C4-2B (cell line): ENCODE measurements around the gene RNU1-4.
"Not testable (repeated sequence)": the region's sequence is repeated elsewhere in the genome, so short reads cannot be mapped to it uniquely, and the experiment has no call there.

Experiments
- ZFX ChIP-seq: fragments of 450-650 bp; IDR thresholded peaks from 2 replicates; pipeline ENCODE4 v1.6.1; 2017
- TF ChIP-seq, protein P1 (sequence below): fragments of 450-650 bp; conservative IDR thresholded peaks from 2 replicates; pipeline ENCODE4 v1.5.1; 2017; ENCODE audit warnings: mild to moderate bottlenecking

DNA sequence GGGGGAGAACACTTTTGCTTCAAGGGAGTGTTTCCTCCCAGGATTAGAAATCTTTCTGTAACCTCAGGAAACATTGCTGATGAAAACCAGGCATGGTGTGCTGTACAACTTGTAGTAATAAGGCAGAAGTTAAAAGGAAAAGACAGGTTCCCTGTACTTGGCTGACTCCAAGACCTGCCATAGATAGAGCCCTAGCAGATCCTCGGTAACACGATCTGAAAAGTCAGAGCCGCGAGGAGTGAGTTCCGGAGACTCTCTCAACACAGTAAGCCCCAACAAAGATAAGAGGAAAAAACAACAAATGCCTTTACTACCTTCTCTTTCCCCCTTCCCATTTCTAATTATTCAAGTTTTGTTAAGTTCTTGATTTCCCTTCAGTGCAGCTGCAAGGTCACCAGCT lies 7.3 kb downstream of the RNU1-4 start:
- TF ChIP-seq, protein P1, sequence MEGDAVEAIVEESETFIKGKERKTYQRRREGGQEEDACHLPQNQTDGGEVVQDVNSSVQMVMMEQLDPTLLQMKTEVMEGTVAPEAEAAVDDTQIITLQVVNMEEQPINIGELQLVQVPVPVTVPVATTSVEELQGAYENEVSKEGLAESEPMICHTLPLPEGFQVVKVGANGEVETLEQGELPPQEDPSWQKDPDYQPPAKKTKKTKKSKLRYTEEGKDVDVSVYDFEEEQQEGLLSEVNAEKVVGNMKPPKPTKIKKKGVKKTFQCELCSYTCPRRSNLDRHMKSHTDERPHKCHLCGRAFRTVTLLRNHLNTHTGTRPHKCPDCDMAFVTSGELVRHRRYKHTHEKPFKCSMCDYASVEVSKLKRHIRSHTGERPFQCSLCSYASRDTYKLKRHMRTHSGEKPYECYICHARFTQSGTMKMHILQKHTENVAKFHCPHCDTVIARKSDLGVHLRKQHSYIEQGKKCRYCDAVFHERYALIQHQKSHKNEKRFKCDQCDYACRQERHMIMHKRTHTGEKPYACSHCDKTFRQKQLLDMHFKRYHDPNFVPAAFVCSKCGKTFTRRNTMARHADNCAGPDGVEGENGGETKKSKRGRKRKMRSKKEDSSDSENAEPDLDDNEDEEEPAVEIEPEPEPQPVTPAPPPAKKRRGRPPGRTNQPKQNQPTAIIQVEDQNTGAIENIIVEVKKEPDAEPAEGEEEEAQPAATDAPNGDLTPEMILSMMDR: not testable (repeated sequence)
- not testable (repeated sequence) for TF ChIP-seq ZFX
